ENCODE data around the gene FAM184A.

DNA sequence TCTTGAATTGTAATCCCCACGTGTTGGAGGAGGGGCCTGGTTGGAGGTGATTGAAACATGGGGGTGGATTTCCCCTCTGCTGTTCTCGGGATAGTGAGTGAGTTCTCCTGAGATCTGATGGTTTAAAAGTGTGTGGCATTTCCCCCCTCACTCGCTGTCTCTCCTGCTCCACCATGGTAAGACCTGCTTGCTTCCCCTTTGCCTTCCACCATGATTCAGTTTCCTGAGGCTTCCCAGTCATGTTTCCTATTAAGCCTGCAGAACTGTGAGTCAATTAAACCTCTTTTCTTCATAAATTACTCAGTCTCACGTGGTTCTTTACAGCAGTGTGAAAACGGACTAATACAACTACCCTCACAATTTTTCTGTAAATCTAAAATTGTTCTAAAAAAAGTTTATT, 26.8 kb upstream of the FAM184A start:
- TF ChIP-seq EP300 (IDR thresholded peaks at IDR 0.05; ENCODE audit: low read depth), result no peak
- no peak for TF ChIP-seq POLR2A (IDR thresholded peaks at IDR 0.05)
